Fibroblast of lung (primary cell): ENCODE data around the gene ZNHIT2.

Experiments
- CTCF ChIP-seq, 2 donors: IDR thresholded peaks in 1 of 2; conservative IDR thresholded peaks in 1 of 2; 1 replicate in 1 of 2; 2 replicates in 1 of 2; pipeline ENCODE4 v1.5.1; 2011 to 2012; ENCODE audit warnings: low read length in 2 of 2, control low read depth in 1 of 2, inconsistent platforms in 1 of 2, low read depth in 1 of 2, mild to moderate bottlenecking in 1 of 2
- EZH2 ChIP-seq: IDR thresholded peaks from 2 replicates; pipeline ENCODE4 v1.5.1; 2012; ENCODE audit warnings: low read length, control low read depth, mild to moderate bottlenecking; ENCODE audit errors: missing control alignments

DNA sequence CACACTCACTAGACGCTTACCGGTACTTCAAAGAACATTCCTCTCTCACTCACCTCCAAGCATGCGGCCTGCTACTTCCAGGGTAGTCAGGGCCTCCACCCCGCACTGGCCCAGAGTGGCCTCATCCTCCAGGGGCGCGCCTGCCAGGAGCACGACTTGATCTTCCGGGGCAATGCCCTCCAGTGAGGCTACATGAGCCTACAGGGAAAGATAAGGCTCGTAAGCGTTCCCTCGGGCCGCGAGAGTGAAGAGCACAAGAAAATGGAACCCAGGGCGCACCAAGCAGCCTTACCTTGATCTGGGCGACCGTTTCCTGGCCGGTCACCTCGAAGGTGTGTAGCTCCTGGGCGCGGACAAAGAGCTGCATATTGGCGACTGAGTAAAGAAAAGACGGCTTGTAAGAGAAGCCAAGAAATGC, 4.0 kb upstream of the ZNHIT2 start:
- TF ChIP-seq CTCF (conservative IDR thresholded peaks at IDR 0.05 in 1 of 2, IDR thresholded peaks at IDR 0.05 in 1 of 2; ENCODE audit: low read depth in 1 of 2, low read length in 2 of 2) (no peak), EZH2 (no peak)
